Gastroesophageal sphincter (tissue), 4 donors: Measurements from ENCODE around the gene FBLN1. TPM values are rescaled to one million over a fixed set of nuclear protein-coding genes. Genes with fewer than 3 reads are reported as not detected.

Experiments used
- ATAC-seq: fragments of 150-250 bp; one replicate; pipeline ENCODE4 v1.9.1; 2016; ENCODE audit warnings: mild to moderate bottlenecking, moderate library complexity
- H3K27ac ChIP-seq, 4 donors: fragments of 200-600 bp; sonication (generic) in 3 of 4; 1 replicate in 3 of 4; 2 replicates in 1 of 4; pipeline ENCODE4 v1.5.1; 2016 to 2019
- H3K27me3 ChIP-seq: fragments of 200-600 bp; sonication (generic); one replicate; pipeline ENCODE4 v1.5.1; 2019
- H3K36me3 ChIP-seq, 2 donors: fragments of 200-600 bp; sonication (generic); one replicate each; pipeline ENCODE4 v1.5.1; 2019; ENCODE audit warnings: control low read depth in 1 of 2
- H3K4me1 ChIP-seq, 3 donors: fragments of 200-600 bp; sonication (generic); 1 replicate in 2 of 3; 2 replicates in 1 of 3; pipeline ENCODE4 v1.5.1; 2016 to 2019; ENCODE audit warnings: control low read depth in 2 of 3
- H3K4me3 ChIP-seq, 2 donors: fragments of 200-600 bp; sonication (generic); one replicate each; pipeline ENCODE4 v1.5.1; 2019; ENCODE audit warnings: mild to moderate bottlenecking in 1 of 2, moderate library complexity in 1 of 2
- H3K9me3 ChIP-seq, 3 donors: fragments of 200-600 bp; sonication (generic); one replicate each; pipeline ENCODE4 v1.5.1; 2017 to 2019; ENCODE audit warnings: control low read depth in 2 of 3
- CTCF ChIP-seq, 4 experiments: fragments of 200-600 bp in 2 of 4; fragments of 450-650 bp in 2 of 4; sonication (generic) in 1 of 4; IDR thresholded peaks; one replicate each; pipeline ENCODE4 v1.5.1; 2017 to 2019; ENCODE audit warnings: antibody characterized with exemption in 4 of 4, mild to moderate bottlenecking in 2 of 4, moderate library complexity in 2 of 4
- EP300 ChIP-seq: sonication (generic); formaldehyde crosslinking; IDR thresholded peaks from one replicate; pipeline ENCODE4 v1.6.1; 2017; ENCODE audit warnings: antibody characterized with exemption, mild to moderate bottlenecking
- POLR2A ChIP-seq, 2 donors: fragments of 450-650 bp; IDR thresholded peaks; one replicate each; pipeline ENCODE4 v1.6.1; 2017; ENCODE audit warnings: antibody characterized with exemption in 2 of 2, mild to moderate bottlenecking in 2 of 2, moderate library complexity in 1 of 2
- POLR2AphosphoS5 ChIP-seq: sonication (generic); formaldehyde crosslinking; IDR thresholded peaks from one replicate; pipeline ENCODE4 v1.6.1; 2017; ENCODE audit warnings: antibody characterized with exemption
- WGBS, 2 donors: methylation state at CpG; one replicate each; pipeline ENCODE4 v1.1.5; 2018; ENCODE audit warnings: low coverage in 1 of 2; 5-methylcytosine and 5-hydroxymethylcytosine counted together
- total RNA-seq, 4 donors: library from RNA; depleted of rRNA; stranded (reverse); fragments of >200 nt; gene quantifications; one replicate each; pipeline ENCODE4 v1.1.0, GENCODE V29; 2016

FBLN1 gene
- total RNA-seq, 4 donors from 2014 or later, result 241 to 597 (median 382) TPM

- no peaks in the 10 kb centered on the region for H3K36me3 ChIP-seq
- H3K4me1 ChIP-seq, result peaks cover 0 to 32% (median 0%) of the 10 kb centered on the region in 3 donors
- no CpG with 5 or more reads among the region's 19 CpGs for WGBS, 2 donors
- H3K27me3 ChIP-seq, result peaks cover 34% of the 10 kb centered on the region
- H3K9me3 ChIP-seq, result no peaks in the 10 kb centered on the region
- no peak overlapping the region for H3K4me3 ChIP-seq
- TF ChIP-seq POLR2A (IDR thresholded peaks at IDR 0.05), result no peak
- TF ChIP-seq CTCF (IDR thresholded peaks at IDR 0.05), result no peak
- no peak for TF ChIP-seq POLR2AphosphoS5
- no peak for TF ChIP-seq EP300
- peak overlapping the region in 2 of 4 donors; percentile 10 to 24 for H3K27ac ChIP-seq
- no peak for ATAC-seq
Measured at GRCh38 chr22:45585946-45586540, 83.4 kb downstream of the FBLN1 start.

GRCh38 chr22:45586651-45587405 lies 84.1 kb downstream of the FBLN1 start:
- H3K27me3 ChIP-seq, result peaks cover 28% of the 10 kb centered on the region
- WGBS, 2 donors, result 70 to 81% methylated on average over 2 to 3 of the region's 31 CpGs
- no peak overlapping the region for H3K27ac ChIP-seq
- H3K9me3 ChIP-seq, result no peaks in the 10 kb centered on the region
- TF ChIP-seq EP300 (no peak), POLR2A (IDR thresholded peaks at IDR 0.05) (no peak), POLR2AphosphoS5 (no peak), CTCF (IDR thresholded peaks at IDR 0.05) (no peak)
- ATAC-seq, result no peak
- H3K36me3 ChIP-seq, result no peaks in the 10 kb centered on the region
- peaks cover 0 to 25% (median 0%) of the 10 kb centered on the region in 3 donors for H3K4me1 ChIP-seq
- H3K4me3 ChIP-seq, result no peak overlapping the region

- Histone ChIP-seq H3K4me1 (peaks cover 0 to 25% (median 0%) of the 10 kb centered on the region in 3 donors), H3K27ac (no peak overlapping the region), H3K36me3 (peaks cover 0 to 3% of the 10 kb centered on the region in 2 donors), H3K9me3 (no peaks in the 10 kb centered on the region), H3K4me3 (no peak overlapping the region), H3K27me3 (peaks cover 28% of the 10 kb centered on the region)
- ATAC-seq, result no peak
- TF ChIP-seq EP300, result no peak
- no peak for TF ChIP-seq POLR2A (IDR thresholded peaks at IDR 0.05)
- TF ChIP-seq CTCF (IDR thresholded peaks at IDR 0.05), result no peak
- TF ChIP-seq POLR2AphosphoS5, result no peak
- 69 to 76% methylated on average over 11 to 17 of the region's 17 CpGs for WGBS, 2 donors
Measured at GRCh38 chr22:45587638-45588505, 85.2 kb downstream of the FBLN1 start.

- ATAC-seq, result no peak
- H3K27ac ChIP-seq, result no peak overlapping the region
- peaks cover 0 to 10% (median 0%) of the 10 kb centered on the region in 3 donors for H3K4me1 ChIP-seq
- peaks cover 0 to 3% of the 10 kb centered on the region in 2 donors for H3K36me3 ChIP-seq
- no peak overlapping the region for H3K4me3 ChIP-seq
- H3K27me3 ChIP-seq, result peaks cover 24% of the 10 kb centered on the region
- no peaks in the 10 kb centered on the region for H3K9me3 ChIP-seq
- TF ChIP-seq CTCF (IDR thresholded peaks at IDR 0.05) (no peak), POLR2A (IDR thresholded peaks at IDR 0.05) (no peak), EP300 (no peak), POLR2AphosphoS5 (no peak)
- 80 to 91% methylated on average over 4 to 6 of the region's 8 CpGs for WGBS, 2 donors
Measured at GRCh38 chr22:45589556-45589955, 86.9 kb downstream of the FBLN1 start.
